ENCODE data around the gene KCNJ5.
A peak's percentile ranks its signal among the peaks of the same experiment; 100 is the strongest.

The KCNJ5 gene

GRCh38 chr11:128955636-128956035 is 64.5 kb downstream of the KCNJ5 start:
- Mint-ChIP-seq H3K4me1 (peaks cover 6% of the 10 kb centered on the region), H3K9me3 (no peaks in the 10 kb centered on the region), H3K27me3 (ENCODE audit: low read depth, poor library complexity) (peaks cover 28% of the 10 kb centered on the region), H3K36me3 (ENCODE audit: low read depth) (no peaks in the 10 kb centered on the region), H3K27ac (no peak overlapping the region), H3K4me3 (no peak overlapping the region)
- TF ChIP-seq CTCF (IDR thresholded peaks at IDR 0.05): no peak
- no peak for DNase-seq

- no peaks in the 10 kb centered on the region for H3K9me3 Mint-ChIP-seq
- peaks cover 28% of the 10 kb centered on the region for H3K27me3 Mint-ChIP-seq (ENCODE audit: low read depth, poor library complexity)
- TF ChIP-seq CTCF (IDR thresholded peaks at IDR 0.05): peak; percentile 75
- H3K4me3 Mint-ChIP-seq: no peak overlapping the region
- peak; percentile 49 for DNase-seq
- H3K4me1 Mint-ChIP-seq: peaks cover 6% of the 10 kb centered on the region
- H3K36me3 Mint-ChIP-seq (ENCODE audit: low read depth): no peaks in the 10 kb centered on the region
- no peak overlapping the region for H3K27ac Mint-ChIP-seq
Observed at GRCh38 chr11:128956401-128957201, 65.4 kb downstream of the KCNJ5 start.

- peaks cover 6% of the 10 kb centered on the region for H3K4me1 Mint-ChIP-seq
- no peaks in the 10 kb centered on the region for H3K36me3 Mint-ChIP-seq (ENCODE audit: low read depth)
- H3K9me3 Mint-ChIP-seq: no peaks in the 10 kb centered on the region
- no peak overlapping the region for H3K27ac Mint-ChIP-seq
- H3K27me3 Mint-ChIP-seq (ENCODE audit: low read depth, poor library complexity): peaks cover 28% of the 10 kb centered on the region
- TF ChIP-seq CTCF (IDR thresholded peaks at IDR 0.05): no peak
- DNase-seq: no peak
- no peak overlapping the region for H3K4me3 Mint-ChIP-seq
Observed at GRCh38 chr11:128957202-128957482, 66.0 kb downstream of the KCNJ5 start.

GRCh38 chr11:128961645-128962044 is 70.5 kb downstream of the KCNJ5 start:
- Mint-ChIP-seq H3K4me1 (peaks cover 16% of the 10 kb centered on the region), H3K36me3 (ENCODE audit: low read depth) (no peaks in the 10 kb centered on the region), H3K9me3 (no peaks in the 10 kb centered on the region), H3K4me3 (no peak overlapping the region), H3K27me3 (ENCODE audit: low read depth, poor library complexity) (peaks cover 7% of the 10 kb centered on the region), H3K27ac (no peak overlapping the region)
- TF ChIP-seq CTCF (IDR thresholded peaks at IDR 0.05): no peak
- DNase-seq: no peak

- Mint-ChIP-seq H3K27me3 (ENCODE audit: low read depth, poor library complexity) (peaks cover 2% of the 10 kb centered on the region), H3K9me3 (no peaks in the 10 kb centered on the region)
Observed at GRCh38 chr11:128962896-128963295, 71.7 kb downstream of the KCNJ5 start.

More at GRCh38 chr11:128962896-128963295, 71.7 kb downstream of the KCNJ5 start:
- Mint-ChIP-seq H3K27ac (no peak overlapping the region), H3K36me3 (ENCODE audit: low read depth) (no peaks in the 10 kb centered on the region), H3K4me1 (peaks cover 17% of the 10 kb centered on the region), H3K4me3 (no peak overlapping the region)
- DNase-seq: no peak
- TF ChIP-seq CTCF (IDR thresholded peaks at IDR 0.05): no peak

Data from nephron progenitor cell (in vitro differentiated cells).